ENCODE results near the gene GPR37L1.

GPR37L1 gene, protein sequence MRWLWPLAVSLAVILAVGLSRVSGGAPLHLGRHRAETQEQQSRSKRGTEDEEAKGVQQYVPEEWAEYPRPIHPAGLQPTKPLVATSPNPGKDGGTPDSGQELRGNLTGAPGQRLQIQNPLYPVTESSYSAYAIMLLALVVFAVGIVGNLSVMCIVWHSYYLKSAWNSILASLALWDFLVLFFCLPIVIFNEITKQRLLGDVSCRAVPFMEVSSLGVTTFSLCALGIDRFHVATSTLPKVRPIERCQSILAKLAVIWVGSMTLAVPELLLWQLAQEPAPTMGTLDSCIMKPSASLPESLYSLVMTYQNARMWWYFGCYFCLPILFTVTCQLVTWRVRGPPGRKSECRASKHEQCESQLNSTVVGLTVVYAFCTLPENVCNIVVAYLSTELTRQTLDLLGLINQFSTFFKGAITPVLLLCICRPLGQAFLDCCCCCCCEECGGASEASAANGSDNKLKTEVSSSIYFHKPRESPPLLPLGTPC

DNA sequence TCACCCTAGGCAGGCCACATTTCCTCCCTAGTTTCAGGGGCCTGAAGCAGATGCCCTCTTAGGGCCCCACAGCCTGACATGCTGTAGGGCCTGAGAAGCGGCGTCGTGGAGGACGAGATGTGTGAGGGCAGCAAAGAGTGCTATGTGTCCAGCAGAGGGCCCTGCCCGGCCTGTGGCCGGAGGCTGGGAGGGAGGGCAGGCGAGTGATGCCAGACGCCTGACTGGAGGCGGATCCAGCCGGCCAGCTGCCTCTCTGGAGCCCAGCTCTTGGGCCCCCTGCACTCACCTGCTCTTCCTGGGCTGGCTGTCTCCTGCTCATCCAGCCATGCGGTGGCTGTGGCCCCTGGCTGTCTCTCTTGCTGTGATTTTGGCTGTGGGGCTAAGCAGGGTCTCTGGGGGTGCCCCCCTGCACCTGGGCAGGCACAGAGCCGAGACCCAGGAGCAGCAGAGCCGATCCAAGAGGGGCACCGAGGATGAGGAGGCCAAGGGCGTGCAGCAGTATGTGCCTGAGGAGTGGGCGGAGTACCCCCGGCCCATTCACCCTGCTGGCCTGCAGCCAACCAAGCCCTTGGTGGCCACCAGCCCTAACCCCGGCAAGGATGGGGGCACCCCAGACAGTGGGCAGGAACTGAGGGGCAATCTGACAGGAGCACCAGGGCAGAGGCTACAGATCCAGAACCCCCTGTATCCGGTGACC, at the start of gene GPR37L1:
Gene GPR37L1, plus strand, starts transcription at position 279 of the 697 bp plus-strand sequence. Its CDS starts 47 bp downstream, at position 326.
- DNase-seq = no peak

DNA sequence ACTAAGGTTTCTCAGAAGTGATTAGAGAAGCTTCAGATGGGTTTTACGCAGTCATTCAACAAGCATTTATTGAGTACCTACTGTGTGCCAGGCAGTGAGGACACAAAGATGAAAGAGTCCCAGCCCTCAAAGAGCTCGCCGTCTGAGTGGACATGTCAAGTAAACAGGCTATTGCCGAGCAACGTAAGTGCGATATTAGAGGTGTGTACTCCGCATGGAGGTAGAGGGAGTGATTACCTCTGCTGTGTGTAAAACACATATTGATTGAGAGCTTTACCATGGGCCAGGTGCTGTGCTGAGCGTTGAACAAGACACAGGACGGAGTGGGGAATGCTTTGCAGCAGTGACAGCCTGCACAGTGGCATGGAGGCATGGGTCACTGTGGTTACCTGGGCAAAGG, 49.5 kb upstream of the GPR37L1 start:
- no peak for DNase-seq

DNA sequence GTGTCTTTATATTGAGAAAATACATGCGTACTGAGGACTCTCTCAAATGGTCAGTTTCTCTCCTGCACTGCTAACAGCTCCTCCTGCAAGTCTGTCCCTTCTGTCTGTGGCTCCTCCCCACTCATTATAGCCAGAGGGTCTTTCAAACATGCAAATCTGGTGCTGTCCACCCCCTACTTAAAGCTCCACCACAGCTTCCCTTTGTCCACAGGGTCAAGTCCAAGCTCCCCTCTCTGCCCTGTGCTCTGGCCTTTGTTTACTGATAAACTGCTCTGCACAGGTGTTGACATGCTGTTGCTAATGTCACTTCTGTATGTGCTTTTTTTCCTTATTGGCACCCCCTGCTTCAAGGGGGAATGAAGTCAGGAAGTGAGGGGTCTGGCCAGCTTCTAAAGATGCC, 47.7 kb upstream of the GPR37L1 start:
- DNase-seq = no peak

DNA sequence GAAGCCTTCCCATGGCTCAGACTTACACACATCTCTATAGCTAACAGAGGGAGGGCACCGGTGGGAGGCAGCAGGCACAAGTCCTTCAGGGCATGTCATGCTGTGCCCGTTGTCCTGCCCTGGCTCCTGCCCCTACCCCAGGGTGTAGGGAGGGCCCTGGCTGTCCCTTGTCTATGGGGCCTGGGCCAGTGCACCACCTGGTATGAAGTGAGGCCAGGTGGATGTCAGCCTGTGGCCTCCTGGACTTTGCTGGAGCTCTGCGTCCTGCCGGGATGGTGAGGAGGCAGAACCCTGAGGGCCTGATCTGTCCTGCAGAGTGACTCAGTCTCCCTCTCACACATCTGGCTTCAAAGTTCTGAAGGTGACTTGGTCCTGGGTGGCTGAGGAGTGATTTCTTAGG, 47.3 kb upstream of the GPR37L1 start:
- DNase-seq = no peak

DNA sequence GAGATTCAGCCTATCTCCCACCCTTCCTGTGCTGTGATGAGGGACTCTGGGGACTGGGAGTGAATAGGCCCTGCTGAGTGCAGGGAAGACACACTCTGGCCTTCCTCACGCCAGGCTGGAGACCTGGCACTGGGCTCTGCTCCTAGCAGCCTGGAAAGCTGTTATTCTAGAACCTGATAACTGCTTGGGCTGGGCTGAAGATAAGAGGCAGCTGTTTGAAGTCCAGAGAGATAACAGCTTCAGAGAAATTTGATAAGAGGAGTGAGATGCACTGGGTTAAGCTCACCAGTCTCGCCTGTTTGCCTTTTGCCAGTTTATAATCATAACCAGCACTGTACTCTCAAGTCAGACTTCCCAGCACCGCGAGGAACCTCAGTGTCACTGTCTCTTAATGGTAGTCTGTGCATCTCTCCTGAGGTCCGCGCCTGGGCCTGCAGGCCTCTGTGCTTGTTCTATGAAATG, 46.6 kb upstream of the GPR37L1 start:
- no peak for DNase-seq

DNA sequence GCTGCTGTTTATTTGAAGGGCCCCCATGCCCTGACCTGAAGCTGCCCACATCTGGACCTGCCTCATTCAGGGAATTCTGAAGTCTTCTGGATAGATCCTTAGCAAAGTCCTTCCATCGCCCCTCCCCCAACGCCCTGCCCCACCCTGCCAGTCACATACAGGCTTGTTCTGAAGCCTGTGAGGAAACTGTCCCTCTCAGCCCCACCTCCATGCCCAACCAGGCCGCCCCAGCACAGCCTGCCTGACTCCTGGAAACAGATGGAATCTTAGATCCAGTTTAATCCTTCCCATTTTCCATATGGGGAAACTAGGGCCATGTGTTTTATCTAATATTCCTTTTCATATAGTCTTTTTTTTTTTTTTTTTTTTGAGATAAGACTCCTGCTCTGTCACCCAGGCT, 44.5 kb upstream of the GPR37L1 start:
- DNase-seq = no peak

DNA sequence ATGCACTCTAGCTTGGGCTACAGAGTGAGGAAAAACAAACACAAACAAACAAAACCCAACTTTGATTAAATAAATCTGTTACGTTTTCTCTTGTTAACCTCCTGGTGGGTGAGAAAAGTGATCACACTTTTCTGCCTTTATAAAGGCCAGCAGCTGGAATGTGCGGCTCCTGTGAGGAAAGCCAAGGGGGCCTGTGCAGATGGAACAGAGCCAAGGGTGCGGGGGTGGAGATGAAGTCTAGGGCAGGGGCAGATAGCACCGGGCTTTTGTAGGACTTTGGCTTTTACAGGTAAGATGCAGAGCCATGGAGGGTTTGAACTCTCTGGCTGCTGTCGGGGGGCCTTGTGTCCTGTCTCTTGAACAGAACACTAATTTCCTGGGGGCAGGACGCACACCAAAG, 40.7 kb upstream of the GPR37L1 start:
- DNase-seq = no peak

DNA sequence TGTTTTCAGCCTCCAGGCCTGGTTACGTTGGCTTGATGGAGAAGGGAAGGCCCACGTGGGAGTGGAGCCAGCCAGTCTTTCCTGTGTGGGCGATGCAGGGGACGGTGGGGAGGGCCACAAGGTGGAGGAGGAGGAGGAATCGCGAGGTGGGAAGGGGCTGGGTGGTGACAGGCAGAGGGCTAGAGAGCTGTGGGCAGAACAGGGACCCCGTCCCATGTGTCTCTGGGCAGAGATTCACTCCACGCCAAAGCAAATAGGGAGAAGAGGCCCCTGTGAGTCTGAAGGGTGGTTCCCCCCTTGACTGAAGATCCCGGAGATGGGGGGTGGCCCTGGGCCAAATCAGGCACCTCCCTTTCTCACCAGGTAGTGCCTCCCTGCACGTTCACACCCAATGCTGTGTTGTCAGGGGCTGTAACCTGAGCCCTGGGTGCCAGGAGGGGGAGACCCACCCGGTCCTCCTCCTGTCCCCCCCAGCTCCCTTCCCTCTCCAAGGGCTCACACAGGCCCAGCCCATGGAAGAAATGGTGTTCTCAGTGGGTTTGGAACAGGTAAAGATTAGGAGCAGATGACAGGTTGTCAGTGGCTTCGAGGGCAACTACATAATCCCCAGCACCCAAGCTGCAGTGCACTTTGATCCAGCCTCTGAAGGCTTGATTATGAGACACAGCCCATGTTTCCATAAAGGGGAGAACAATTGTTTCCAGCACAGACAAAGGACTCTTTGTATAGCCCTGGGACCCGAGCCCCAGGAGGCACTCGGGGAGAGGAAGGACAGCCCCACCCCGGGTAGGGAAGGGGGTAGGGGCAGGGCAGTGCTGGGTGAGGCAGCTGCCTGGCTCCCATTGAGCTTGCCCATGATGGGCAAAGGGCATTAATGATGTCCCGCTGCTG, 37.7 kb upstream of the GPR37L1 start:
- no peak for DNase-seq

DNA sequence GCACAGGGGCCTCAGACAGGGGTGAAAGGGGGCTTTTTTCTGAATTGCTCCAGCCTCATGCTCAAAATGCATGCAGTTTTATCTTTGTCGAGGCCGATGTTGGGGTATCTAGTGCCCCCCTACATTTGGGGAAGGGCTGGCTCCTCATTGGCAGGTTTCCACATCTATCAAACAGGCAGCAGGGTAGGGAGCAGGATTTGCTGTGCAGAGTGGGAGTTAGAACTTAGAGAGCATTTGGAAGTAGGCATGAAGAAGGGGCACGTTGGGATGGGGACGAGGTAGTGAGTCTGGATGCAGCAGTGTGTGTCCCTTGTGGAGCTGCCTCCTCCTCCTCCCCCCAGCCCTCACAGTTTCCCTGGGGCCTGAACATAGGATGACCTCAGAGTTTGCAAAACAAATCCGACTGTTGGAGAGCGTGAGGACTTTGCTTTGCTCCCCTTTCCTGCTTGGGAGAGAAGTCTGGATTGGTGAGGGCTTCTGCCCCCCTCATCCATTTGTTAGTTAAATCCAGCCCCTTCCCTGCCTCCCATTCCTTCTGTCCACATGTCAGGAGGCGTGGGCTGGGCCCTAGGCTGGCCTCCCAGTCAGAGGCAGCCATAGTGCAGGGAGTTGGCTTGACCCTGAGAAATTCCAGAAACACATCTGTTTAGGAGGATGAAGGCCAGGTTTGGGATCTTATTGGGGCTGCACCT, 36.9 kb upstream of the GPR37L1 start:
- DNase-seq = no peak

DNA sequence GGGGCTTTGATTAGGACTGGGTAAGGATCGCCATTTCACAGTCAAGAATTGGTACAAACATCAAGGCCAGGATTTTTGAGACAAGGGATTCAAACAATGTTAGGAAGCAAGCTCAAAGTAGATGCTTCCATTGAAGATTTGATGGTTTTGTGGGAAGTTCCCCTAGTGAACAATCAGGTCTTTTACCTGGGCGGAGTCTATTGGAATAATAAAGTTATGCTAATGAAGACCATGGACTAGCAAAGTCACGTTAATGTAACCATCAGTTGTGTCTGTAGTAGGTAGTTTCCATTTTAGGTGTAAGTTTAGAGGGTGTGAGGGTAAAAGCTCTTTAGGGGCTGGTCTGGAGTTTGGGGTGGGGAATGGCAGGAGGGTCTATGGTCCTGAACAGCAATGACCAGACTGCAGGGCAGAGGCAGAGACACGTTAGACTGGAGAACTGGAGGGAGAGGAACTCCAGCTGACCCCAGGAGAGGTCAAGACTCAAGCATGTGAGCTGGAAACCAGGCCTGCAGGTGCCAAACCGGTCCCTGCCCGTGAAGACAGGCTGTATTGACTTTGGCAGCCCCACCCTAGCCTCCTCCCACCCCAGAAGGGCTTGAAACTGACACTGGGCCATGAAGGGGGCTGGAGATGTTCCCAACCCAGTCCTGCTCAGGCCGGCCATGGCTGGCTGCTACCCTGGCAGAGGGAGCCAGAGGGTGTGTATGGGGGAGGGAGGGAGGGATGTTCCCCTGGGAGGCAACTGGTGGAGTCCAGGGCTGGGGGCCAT, 36.0 kb upstream of the GPR37L1 start:
- no peak for DNase-seq

DNA sequence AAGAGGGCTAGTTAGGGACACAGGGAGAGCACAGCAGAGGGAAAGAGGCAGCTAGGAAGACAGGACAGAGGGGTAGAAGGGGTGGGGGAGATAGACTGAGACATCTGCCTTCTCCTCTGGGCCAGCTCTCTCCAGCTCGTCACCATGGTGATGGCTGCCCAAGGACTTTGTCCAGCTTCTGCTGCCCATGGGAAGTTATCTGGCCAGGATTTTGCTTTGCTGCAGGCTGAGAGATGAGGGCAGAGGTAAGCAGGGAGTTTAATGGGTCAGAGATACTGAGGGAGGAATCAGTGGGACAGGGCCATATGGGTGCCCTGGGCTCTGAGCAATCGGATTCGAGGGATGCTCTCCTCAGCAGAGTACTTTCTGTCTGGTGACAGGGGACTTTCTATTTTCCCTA, 34.5 kb upstream of the GPR37L1 start:
- no peak for DNase-seq

DNA sequence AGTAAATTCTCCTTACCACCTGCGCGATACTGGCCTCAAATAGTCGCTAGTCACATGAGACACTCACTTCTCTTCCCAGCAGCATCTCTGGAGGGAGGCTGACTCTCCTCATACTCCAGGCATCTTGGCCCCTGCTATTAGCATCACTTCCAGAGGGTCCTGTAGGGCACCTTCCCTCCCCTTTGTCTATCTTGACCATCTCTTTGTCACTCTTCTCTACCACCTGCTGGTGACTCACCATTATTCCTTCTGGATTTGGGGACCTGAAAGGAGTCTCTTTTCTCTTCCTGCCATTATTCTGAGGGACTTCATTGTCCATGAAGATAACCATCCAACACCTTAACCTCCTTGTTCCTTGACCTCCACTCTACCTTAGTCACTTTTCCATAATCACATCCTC, 31.7 kb upstream of the GPR37L1 start:
- no peak for DNase-seq

DNA sequence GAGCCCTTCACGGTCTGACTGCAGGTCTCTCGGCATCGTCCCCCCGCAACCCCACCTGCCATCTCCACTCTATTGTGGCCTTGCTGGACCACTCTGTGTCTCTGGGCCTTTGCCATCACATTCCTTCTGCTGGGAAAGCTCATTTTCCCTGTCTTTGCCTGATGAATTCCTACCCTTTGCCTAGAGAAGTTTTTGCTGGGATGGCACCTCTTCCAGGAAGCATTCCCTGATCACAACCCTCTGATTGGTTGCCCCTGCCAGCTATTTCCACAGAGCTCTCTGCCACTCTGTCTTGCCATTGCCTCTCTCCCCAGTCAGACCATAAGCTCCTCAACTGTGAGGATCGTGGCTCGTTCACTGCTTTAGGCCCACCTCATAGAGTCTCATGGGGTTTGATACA, 28.9 kb upstream of the GPR37L1 start:
- DNase-seq = no peak

DNA sequence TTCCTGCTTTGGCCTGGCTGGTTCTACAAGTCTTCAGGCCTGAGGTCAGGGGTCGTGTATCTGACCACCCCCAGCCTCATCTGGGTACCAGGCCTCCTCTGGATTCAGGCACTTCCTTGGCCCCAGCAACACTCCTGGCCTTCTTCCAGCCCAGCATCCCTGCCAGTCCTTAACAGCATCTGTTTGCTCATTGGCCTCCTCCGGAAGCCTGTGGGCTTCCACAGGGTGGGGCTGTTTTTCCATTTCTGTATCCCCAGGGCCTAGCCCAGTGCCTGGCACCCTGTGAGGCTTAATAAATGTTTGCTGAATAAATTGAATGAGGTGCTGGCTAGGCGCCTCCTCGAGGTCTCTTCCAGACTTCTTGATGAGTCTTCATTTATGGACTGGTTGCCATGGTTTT, 21.5 kb upstream of the GPR37L1 start:
- DNase-seq = peak; percentile 78

DNA sequence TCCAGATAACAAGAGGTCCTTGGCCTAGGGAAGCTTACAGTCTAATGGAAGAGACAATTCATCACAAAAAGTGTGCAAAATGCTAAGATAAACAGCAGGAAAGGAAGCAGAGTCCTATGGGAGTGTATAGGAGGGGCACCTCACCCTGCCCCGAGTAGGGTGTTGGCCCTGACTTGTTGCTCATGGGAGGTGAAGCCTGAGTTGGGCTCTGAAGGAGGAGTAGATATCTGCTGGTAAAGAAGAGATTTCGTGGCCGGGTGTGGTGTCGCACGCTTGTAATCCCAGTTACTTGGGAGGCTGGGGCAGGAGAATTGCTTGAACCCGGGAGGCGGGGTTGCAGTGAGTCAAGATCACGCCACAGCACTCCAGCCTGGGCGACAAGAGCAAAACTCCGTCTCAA, 18.6 kb upstream of the GPR37L1 start:
- DNase-seq = no peak

DNA sequence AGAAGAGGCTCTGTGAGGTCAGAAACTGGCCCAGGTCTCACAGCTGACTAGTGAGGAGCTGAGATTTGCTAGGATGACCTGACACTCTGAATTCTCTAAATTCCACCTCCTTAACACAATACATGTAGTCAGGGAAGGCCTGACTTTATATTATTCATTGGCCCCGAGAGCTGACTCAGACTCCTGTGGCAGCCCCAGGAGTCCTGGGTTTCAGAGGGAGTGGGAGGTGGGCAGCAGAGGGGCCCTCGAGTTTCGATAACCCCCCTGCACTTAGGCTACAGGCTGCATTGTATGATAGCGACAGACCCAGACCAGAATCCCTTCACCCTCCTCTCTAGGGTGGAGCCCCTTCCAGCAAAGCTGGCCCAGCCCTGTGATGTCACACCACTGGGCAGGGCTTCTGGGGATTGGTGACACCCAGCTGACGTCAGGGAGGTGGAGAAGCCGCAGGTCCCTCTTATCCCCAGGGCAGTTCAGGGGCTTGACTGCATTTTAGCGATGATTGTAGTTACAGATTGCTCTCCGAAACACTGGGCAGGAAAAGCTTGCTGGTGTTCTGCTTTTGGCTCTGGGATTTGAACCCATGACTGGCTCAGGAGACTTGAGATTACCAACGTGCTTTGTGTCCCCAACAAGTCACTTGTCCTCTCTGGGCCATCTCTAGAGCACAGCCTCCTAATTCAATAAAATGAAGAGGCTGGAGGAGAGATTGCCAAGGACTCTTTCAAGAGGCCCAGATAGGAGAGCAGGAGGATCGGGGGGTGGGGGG, 17.0 kb upstream of the GPR37L1 start:
- DNase-seq = no peak

DNA sequence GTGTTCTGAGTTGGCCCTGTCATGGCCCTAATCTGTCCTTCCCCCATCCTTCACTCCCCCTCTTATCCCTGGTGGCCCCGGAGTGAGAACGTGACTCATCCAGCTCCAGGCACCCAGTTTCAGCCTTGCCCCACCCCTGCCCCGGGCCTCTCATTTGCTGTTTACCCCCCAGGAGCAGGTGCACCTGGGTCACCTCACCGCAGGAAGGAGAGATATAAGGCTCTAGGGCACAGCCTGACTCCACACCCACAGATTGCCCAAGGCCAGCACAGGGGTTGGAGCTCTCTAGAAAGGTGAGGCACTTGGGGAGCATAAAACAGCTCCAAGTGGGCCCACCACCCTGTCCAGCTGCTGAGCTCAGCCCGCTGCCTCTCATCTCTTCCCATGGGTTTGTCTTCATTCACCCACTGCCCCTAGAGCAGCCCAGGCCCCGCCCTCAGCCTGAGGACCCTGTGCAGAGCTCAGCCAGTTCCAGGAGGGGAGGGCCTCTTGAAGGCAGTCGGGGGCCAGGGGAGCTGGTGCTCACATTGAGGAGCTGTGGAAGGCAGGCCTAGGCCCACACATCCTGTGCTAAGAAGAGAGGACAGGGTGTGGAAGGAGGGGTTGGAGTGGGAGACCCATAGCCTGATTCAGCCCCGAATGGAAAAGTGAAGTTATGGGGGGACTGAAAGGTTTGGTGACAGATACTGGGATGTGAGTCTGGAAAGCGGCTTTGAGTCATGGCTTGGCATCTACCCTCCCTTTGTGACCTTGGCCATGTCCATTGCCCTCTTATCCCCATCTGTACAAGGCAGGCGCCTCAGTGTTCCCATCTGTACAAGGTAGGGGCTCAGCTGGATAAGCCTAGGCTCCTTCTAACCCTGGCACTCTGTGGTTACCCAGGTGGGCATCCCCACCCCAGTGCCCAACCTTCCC, 16.1 kb upstream of the GPR37L1 start:
- no peak for DNase-seq

DNA sequence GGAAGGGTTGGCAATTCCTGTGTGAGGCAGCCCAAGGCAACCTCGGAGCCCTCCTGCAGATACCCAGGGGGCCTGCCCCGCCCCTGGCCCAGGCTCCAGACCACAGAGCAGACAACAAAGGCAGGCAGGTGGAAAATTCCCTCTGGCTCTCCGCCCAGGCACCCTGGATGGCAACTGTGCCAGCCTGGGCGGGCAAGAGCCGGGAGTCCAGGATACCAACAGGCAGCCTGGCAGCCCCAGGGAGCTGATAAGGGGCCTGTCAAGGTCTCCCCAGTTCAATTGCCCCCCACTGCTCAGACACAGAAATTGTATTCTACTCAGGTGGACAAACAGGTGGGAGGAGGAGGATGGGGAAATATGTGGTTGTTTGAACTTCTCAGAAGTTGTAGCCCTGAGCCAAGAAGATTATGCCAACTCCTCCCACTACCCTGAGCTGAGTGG, 15.4 kb upstream of the GPR37L1 start:
- peak; percentile 83 for DNase-seq

DNA sequence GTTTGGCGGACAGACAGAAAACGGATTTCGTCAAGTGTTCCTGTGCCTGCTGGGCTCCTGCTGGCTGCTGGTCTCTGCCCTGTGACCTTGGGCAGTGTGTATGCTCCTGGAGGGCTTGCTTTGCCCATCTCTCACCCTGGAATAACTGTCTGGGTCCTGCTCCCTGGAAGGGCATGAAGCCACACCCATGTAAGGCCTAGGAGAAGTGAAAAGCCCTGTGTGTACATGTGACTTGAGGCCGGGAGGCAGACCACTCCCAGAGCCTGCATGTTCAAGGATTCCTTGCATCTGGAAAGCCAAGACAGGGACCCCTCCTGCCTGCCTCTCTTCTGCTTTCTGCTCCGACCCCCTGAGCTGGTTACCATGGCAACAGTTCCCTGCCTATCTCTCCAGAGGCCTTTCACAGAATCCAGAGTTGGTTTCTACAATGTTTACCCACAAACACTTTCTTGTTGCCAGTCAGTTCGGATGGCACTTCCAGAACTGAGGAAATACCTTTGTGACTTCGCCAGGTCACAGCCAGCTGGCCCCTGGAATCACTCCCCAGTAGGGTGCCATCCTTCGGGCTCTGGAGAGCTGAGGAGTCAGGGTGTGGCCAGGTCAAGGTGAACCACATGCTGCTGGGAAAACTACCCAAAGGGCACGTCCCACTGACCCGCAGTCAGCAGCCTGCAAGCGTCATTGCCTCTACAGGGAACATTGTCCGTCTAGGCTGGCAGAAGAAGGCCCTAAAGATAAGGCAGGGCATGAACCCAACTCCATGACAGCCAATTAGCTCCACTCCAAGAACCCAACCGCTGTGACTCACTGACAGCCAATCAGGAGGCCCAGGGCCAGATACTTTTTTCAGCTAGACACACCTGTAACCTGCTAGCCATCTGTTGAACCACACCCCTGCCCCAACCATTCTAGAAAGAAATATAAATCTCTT, 14.7 kb upstream of the GPR37L1 start:
- DNase-seq = no peak
